ENCODE measurements around the gene SLC25A1.
"Not testable (repeated sequence)": the region's sequence is repeated elsewhere in the genome, so short reads cannot be mapped to it uniquely, and the experiment has no call there.

The SLC25A1 gene

GRCh38 chr22:19164425-19164824 lies 14.1 kb downstream of the SLC25A1 start:
- Histone ChIP-seq H3K79me2 (ENCODE audit: insufficient read depth, low read length) (no peaks in the 10 kb centered on the region), H3K27me3 (ENCODE audit: insufficient read depth, low read length, poor library complexity, severe bottlenecking) (no peaks in the 10 kb centered on the region), H2AFZ (ENCODE audit: low read length) (no peak overlapping the region), H3K4me2 (ENCODE audit: low read depth, low read length, poor library complexity, severe bottlenecking) (no peak overlapping the region), H3F3A (ENCODE audit: low read depth) (no peaks in the 10 kb centered on the region), H4K20me1 (ENCODE audit: insufficient read depth, low read length, poor library complexity, severe bottlenecking) (no peaks in the 10 kb centered on the region), H3K36me3 (ENCODE audit: insufficient read depth, low read length) (no peaks in the 10 kb centered on the region), H3K9ac (ENCODE audit: low read depth, low read length, poor library complexity, severe bottlenecking) (no peak overlapping the region), H3K4me1 (ENCODE audit: insufficient read depth, low read length, poor library complexity, severe bottlenecking) (no peaks in the 10 kb centered on the region), H3K9me2 (replicated peaks; ENCODE audit: low read depth, low read length) (no peaks in the 10 kb centered on the region), H3K4me3 (ENCODE audit: low read length, poor library complexity, severe bottlenecking) (no peak overlapping the region), H3K9me3 (ENCODE audit: insufficient read depth, low read depth, low read length) (no peaks in the 10 kb centered on the region)
- TF ChIP-seq, protein P1, sequence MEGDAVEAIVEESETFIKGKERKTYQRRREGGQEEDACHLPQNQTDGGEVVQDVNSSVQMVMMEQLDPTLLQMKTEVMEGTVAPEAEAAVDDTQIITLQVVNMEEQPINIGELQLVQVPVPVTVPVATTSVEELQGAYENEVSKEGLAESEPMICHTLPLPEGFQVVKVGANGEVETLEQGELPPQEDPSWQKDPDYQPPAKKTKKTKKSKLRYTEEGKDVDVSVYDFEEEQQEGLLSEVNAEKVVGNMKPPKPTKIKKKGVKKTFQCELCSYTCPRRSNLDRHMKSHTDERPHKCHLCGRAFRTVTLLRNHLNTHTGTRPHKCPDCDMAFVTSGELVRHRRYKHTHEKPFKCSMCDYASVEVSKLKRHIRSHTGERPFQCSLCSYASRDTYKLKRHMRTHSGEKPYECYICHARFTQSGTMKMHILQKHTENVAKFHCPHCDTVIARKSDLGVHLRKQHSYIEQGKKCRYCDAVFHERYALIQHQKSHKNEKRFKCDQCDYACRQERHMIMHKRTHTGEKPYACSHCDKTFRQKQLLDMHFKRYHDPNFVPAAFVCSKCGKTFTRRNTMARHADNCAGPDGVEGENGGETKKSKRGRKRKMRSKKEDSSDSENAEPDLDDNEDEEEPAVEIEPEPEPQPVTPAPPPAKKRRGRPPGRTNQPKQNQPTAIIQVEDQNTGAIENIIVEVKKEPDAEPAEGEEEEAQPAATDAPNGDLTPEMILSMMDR (conservative IDR thresholded peaks at IDR 0.05; ENCODE audit: low read length): no peak
- TF ChIP-seq EZH2phosphoT487 (IDR thresholded peaks at IDR 0.05; ENCODE audit: borderline replicate concordance): no peak

DNA sequence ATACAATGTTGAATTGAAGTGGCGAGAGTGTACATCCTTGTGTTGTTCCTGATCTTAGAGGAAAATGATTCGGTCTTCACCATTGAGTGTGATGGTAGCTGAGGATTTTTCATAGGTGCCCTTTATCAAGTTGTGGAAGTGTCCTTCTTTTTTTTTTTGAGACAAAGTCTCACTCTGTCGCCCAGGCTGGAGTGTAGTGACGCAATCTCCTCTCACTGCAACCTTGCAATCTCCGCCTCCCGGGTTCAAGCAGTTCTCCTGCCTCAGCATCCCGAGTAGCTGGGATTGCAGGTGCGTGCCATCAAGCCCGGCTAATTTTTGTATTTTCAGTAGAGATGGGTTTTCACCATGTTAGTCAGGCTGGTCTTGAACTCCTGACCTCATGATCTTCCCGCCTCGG lies 19.9 kb downstream of the SLC25A1 start:
- H3K9me3 ChIP-seq (ENCODE audit: insufficient read depth, low read depth, low read length); H3K4me3 ChIP-seq (ENCODE audit: low read length, poor library complexity, severe bottlenecking); H3K27me3 ChIP-seq (ENCODE audit: insufficient read depth, low read length, poor library complexity, severe bottlenecking); H3K9me2 ChIP-seq (replicated peaks; ENCODE audit: low read depth, low read length); H3F3A ChIP-seq (ENCODE audit: low read depth); H4K20me1 ChIP-seq (ENCODE audit: insufficient read depth, low read length, poor library complexity, severe bottlenecking); H3K4me1 ChIP-seq (ENCODE audit: insufficient read depth, low read length, poor library complexity, severe bottlenecking); H3K4me2 ChIP-seq (ENCODE audit: low read depth, low read length, poor library complexity, severe bottlenecking); H3K79me2 ChIP-seq (ENCODE audit: insufficient read depth, low read length); H3K36me3 ChIP-seq (ENCODE audit: insufficient read depth, low read length); H2AFZ ChIP-seq (ENCODE audit: low read length); H3K9ac ChIP-seq (ENCODE audit: low read depth, low read length, poor library complexity, severe bottlenecking): not testable (repeated sequence)

GRCh38 chr22:19156109-19156508 lies 22.4 kb downstream of the SLC25A1 start:
- H3K4me1 ChIP-seq (ENCODE audit: insufficient read depth, low read length, poor library complexity, severe bottlenecking); H3K9me2 ChIP-seq (replicated peaks; ENCODE audit: low read depth, low read length); H2AFZ ChIP-seq (ENCODE audit: low read length); H3K4me3 ChIP-seq (ENCODE audit: low read length, poor library complexity, severe bottlenecking); H3K9ac ChIP-seq (ENCODE audit: low read depth, low read length, poor library complexity, severe bottlenecking); H3F3A ChIP-seq (ENCODE audit: low read depth); H3K27me3 ChIP-seq (ENCODE audit: insufficient read depth, low read length, poor library complexity, severe bottlenecking); H3K79me2 ChIP-seq (ENCODE audit: insufficient read depth, low read length); H4K20me1 ChIP-seq (ENCODE audit: insufficient read depth, low read length, poor library complexity, severe bottlenecking); H3K36me3 ChIP-seq (ENCODE audit: insufficient read depth, low read length); H3K4me2 ChIP-seq (ENCODE audit: low read depth, low read length, poor library complexity, severe bottlenecking); H3K9me3 ChIP-seq (ENCODE audit: insufficient read depth, low read depth, low read length): not testable (repeated sequence)

- Histone ChIP-seq H3K9me2 (replicated peaks; ENCODE audit: low read depth, low read length) (no peaks in the 10 kb centered on the region), H3K4me2 (ENCODE audit: low read depth, low read length, poor library complexity, severe bottlenecking) (peak overlapping the region; percentile 10), H3F3A (ENCODE audit: low read depth) (no peaks in the 10 kb centered on the region), H3K9ac (ENCODE audit: low read depth, low read length, poor library complexity, severe bottlenecking) (no peak overlapping the region), H3K4me3 (ENCODE audit: low read length, poor library complexity, severe bottlenecking) (no peak overlapping the region), H3K27me3 (ENCODE audit: insufficient read depth, low read length, poor library complexity, severe bottlenecking) (no peaks in the 10 kb centered on the region), H2AFZ (ENCODE audit: low read length) (peak overlapping the region; percentile 70), H3K9me3 (ENCODE audit: insufficient read depth, low read depth, low read length) (no peaks in the 10 kb centered on the region), H4K20me1 (ENCODE audit: insufficient read depth, low read length, poor library complexity, severe bottlenecking) (no peaks in the 10 kb centered on the region), H3K79me2 (ENCODE audit: insufficient read depth, low read length) (no peaks in the 10 kb centered on the region), H3K36me3 (ENCODE audit: insufficient read depth, low read length) (no peaks in the 10 kb centered on the region), H3K4me1 (ENCODE audit: insufficient read depth, low read length, poor library complexity, severe bottlenecking) (peaks cover 4% of the 10 kb centered on the region)
- TF ChIP-seq, protein P1 (conservative IDR thresholded peaks at IDR 0.05; ENCODE audit: low read length): no peak
- TF ChIP-seq EZH2phosphoT487 (IDR thresholded peaks at IDR 0.05; ENCODE audit: borderline replicate concordance): no peak
Measured at GRCh38 chr22:19152942-19153883, 25.3 kb downstream of the SLC25A1 start.

Data from Loucy (cell line).